GM06990 (cell line): ENCODE measurements around the gene HSD11B2.

Experiments used
- DNase-seq: peaks from one replicate; pipeline ENCODE4 v3.0.0-alpha.2; 2011; ENCODE audit not compliant: insufficient read length; ENCODE audit errors: extremely low read depth
- H3K27me3 ChIP-seq: replicated peaks from 2 replicates; pipeline ENCODE4 v1.6.0; 2011; ENCODE audit warnings: low read length; ENCODE audit not compliant: control insufficient read depth, insufficient read depth
- H3K36me3 ChIP-seq: 2 replicates; pipeline ENCODE4 v1.5.1; 2011; ENCODE audit warnings: low read length; ENCODE audit not compliant: control insufficient read depth, insufficient read depth
- H3K4me3 ChIP-seq: replicated peaks from 2 replicates; pipeline ENCODE4 v1.5.1; 2011; ENCODE audit warnings: low read depth, mild to moderate bottlenecking, control low read depth, low read length
- CTCF ChIP-seq: IDR thresholded peaks from 2 replicates; pipeline ENCODE4 v1.5.1; 2011; ENCODE audit warnings: low read length, control low read depth, mild to moderate bottlenecking, inconsistent platforms; ENCODE audit not compliant: insufficient read depth, poor library complexity, severe bottlenecking

HSD11B2 gene

DNA sequence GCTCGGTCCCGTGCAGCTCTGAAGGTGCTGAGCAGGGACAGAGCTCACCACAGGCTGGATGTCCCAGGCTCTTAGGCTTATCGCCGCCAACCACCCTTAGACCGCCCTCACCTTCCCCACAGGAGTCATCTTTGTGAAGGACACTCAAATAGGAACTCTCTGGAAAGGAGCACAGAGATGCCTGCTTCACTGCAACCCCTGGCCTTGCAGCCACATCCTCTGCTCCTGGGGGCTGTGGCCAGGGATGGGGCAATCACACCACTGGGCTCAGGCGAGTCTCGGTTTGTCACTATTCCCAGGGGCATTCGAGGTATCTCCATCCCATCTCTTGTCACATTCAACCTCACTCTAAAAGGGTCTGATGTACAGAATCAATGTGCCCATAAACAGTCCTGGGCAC is 25.6 kb upstream of the HSD11B2 start:
- no peak overlapping the region for H3K4me3 ChIP-seq
- DNase-seq = no peak
- no peaks in the 10 kb centered on the region; the same call in 1 of the 2 replicates for H3K36me3 ChIP-seq
- no peak for TF ChIP-seq CTCF
- H3K27me3 ChIP-seq = no peaks in the 10 kb centered on the region; the same call in 1 of the 2 replicates

GRCh38 chr16:67406111-67406971 is 24.6 kb upstream of the HSD11B2 start:
- no peak for DNase-seq

GRCh38 chr16:67407176-67407787 is 23.6 kb upstream of the HSD11B2 start:
- Histone ChIP-seq H3K4me3 (no peak overlapping the region), H3K27me3 (no peaks in the 10 kb centered on the region; the same call in 1 of the 2 replicates), H3K36me3 (no peaks in the 10 kb centered on the region; the same call in 1 of the 2 replicates)
- DNase-seq = no peak
- no peak for TF ChIP-seq CTCF

More at GRCh38 chr16:67406111-67406971, 24.6 kb upstream of the HSD11B2 start:
- Histone ChIP-seq H3K36me3 (no peaks in the 10 kb centered on the region; the same call in 1 of the 2 replicates), H3K4me3 (no peak overlapping the region), H3K27me3 (no peaks in the 10 kb centered on the region; the same call in 1 of the 2 replicates)
- TF ChIP-seq CTCF = no peak

DNA sequence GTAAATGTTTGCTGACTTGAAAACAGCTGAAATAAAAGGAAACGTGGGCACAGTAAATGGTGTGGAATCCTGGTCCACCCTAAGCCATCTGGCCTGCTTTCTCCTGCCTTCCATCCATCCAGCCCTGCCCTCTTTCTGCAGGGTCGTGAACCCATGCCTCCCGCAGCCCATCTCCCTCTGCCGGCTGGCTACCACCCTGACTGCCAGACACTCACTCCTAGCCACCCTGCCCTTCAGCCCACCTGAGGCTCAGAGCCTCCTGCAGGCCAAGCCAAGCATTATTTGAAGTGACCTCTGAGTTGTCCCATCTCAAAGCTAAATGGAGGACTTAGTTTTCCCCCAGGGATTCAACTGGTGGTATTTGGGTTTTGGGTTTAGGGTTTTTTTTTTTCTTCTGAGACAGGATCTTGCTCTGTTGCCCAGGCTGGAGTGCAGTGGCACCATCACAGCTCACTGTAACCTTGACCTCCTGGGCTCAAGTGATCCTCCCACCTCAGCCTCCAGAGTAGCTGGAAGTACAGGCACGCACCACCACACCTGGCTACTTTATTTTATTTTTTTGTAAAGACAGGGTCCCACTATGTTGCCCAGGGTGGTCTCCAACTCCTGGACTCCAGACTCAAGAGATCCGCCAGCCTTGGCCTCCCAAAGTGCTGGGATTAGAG is 23.0 kb upstream of the HSD11B2 start:
- Histone ChIP-seq H3K4me3 (no peak overlapping the region), H3K36me3 (no peaks in the 10 kb centered on the region; the same call in 1 of the 2 replicates), H3K27me3 (no peaks in the 10 kb centered on the region; the same call in 1 of the 2 replicates)
- TF ChIP-seq CTCF = no peak
- no peak for DNase-seq

DNA sequence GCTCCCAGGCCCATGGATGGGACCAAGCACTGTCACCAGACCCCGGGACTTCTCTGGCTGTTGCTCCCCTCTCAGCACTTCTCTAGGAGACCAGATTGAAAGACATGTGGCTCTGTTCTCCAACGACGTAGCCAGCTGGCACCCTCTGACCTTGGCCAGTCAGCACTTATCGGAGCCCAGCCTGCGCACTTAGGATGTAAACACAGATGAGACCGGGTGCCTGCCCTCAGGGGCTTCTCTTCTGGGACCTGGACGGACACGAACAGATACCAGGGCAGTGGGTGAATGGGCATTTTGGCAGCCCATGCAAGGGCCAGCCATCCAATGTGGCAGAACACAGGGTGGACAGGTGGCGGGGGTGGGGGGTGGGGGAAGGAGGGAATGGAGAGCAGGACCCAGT is 21.3 kb upstream of the HSD11B2 start:
- H3K36me3 ChIP-seq = no peaks in the 10 kb centered on the region; the same call in 1 of the 2 replicates
- H3K27me3 ChIP-seq = no peaks in the 10 kb centered on the region; the same call in 1 of the 2 replicates
- no peak for TF ChIP-seq CTCF
- no peak for DNase-seq
- H3K4me3 ChIP-seq = no peak overlapping the region
